Stimulated activated CD8-positive, alpha-beta memory T cell treated with anti-CD3 and anti-CD28 coated beads, Interleukin-2, amount 100 ng/mL, for 48 hours (primary cell): ENCODE measurements around the gene STIL.

Experiments used
- DNase-seq, 2 donors: peaks; one replicate each; pipeline ENCODE4 v3.0.0-alpha.2; 2020; ENCODE audit warnings: low read depth in 2 of 2

Gene STIL

GRCh38 chr1:47235241-47235681, 78.7 kb downstream of the STIL start:
- no peak for DNase-seq

DNA sequence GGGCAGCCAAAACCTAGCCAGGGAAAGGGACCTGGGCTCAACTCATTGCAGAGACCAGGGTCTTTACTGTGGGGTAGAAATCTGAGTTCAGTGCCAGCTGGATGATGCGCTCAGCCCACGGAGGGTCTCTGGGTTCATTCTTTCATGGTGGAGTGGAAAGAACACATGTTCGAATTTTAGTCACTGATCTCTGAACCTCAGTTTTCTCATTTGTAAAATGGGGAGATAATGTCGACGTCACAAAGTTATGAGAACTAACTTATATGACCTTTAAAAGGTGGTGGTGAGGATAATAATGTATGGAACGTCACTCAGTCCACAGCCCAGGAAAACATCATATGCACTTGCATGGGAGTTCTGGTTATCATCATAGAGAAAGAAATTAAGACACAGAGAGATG, 80.8 kb downstream of the STIL start:
- DNase-seq: no peak

GRCh38 chr1:47232187-47232874, 81.6 kb downstream of the STIL start, which contains the start of gene TAL1:
Gene TAL1, minus strand, starts transcription at chr1:47232225. Its CDS starts 6,337 bp downstream, at chr1:47225888.
- DNase-seq: no peak

- no peak for DNase-seq
These were observed 82.4 kb downstream of the STIL start for GRCh38 chr1:47231301-47232186.

- no peak for DNase-seq
These were observed 83.2 kb downstream of the STIL start for GRCh38 chr1:47230692-47231300.

- no peak for DNase-seq
These were observed 83.9 kb downstream of the STIL start for GRCh38 chr1:47229886-47230691.

- no peak for DNase-seq
These were observed 84.7 kb downstream of the STIL start for GRCh38 chr1:47229031-47229885.

GRCh38 chr1:47228644-47229030, 85.3 kb downstream of the STIL start:
- DNase-seq: no peak

DNA sequence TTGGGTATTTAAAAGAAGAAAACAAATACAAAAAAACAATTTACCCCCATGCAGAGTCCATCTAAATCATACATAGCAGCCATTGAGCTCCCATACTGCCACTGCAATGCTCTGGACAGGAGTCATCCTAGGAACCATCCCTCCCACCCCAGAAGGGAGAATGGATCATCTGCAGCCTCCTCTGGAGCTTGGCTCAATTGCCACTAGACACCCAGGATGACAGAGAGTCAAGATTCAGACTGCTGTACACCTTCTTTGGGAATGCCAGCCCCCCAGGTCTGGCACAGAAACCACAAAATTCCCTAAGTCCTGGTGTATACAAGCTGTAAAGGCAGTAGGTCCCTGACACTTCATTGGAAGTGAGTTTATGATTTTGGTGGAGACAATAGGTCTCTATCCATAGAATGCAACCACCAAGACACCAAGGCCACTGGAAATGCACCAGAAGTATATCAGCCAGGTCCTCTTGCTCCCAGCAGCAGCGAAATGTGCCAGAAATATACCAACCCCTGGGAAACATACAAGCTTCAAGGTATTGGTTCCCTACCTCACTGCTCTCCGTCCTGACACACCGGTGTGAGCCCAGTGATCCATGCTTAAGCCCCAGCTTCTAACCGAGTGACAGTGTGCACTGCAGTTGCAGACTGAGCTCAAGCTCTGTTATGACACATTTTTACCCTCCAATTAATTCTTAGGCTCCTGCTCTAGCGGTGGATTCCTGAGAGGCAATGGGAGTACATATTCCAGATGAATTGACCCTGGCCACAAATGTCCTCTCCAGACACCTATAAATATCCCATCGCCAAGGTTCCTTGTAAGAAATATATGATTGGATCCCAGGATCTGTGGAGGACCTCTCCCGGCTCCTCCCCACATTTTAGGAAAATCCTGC, 86.4 kb downstream of the STIL start:
- DNase-seq: no peak

DNA sequence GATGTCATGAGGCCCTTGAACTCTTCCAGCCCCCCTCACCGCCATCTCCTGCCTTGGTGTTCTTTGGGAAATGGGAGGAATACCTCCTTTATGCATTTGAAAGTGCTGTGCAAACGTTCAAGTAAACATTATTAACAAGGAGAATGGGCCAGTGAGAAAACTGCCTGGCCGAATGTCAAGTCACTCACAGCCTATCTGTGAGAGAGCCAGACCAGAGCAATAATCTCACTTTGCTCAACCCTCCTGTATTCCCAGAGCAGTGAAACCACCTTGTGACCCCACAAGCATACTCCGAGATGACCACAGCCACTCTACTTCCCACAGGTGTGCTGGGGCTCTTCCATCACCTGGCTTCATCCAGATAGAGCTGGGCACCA, 87.1 kb downstream of the STIL start:
- DNase-seq: no peak

DNA sequence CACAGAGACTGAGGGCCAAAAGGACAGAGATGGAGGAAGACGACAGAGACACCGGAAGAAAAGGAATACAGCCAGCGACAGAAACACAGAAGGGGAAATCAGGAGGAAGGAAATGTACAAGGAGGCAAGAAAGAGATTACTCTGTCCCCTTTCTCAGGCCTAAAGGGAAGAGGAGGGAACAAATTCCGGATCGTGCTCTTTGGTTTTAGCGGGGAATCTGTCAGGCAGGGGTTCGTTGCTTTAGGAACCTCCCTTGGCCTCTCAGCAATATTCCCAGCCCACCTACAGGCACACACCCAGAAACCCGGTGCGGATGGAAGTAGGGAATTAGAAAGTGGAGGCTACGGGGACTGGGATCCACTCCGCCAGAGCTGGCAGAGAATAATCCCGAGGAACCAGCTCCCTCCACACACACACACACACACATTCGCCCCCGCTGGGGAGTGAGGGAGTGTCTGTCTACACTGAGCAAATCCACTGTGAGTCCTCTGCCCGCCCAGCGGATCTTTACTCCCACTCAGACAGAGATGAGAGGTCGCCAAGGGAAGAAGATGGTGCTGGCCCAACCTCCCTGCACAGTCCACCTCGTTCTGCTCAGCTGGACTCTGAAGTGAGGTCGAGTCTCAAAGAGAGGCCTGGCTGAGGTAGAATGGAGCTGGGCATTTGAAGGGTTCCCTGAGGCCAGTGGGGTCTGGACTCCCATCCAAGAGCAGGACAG, 87.7 kb downstream of the STIL start:
- DNase-seq: no peak

DNA sequence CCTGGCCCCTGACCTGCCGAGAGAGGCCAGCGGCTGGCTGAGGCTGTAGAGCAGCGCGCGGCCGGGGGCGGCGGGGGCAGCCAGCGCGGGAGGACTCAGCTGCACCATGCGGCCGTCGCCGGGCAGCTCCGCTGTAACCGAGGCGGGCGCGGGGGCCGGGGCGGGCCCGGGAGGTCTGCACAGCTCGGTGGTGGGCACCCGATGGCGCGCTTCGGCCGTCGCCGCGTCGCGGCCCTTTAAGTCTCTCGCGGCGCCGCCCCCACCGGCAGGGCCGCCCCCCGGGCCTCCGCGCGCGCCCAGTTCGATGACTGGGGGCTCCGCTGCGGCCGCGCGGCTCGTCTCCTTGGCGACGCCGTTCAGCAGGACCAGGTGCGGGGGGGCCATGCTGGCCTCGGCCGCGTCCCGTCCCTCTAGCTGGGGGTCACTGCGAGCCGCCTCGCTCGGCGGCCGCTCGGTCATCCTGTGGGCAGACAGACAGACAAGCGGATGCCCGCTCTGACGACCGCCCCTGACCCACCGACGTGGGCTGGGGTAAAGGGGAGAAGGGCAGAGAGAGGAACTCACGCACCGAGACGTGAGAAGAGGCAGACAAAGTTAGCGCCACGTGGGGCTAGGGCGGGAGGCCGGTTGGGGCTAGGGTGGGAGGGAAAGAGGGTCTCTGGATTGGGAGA, 88.4 kb downstream of the STIL start:
- no peak for DNase-seq

DNA sequence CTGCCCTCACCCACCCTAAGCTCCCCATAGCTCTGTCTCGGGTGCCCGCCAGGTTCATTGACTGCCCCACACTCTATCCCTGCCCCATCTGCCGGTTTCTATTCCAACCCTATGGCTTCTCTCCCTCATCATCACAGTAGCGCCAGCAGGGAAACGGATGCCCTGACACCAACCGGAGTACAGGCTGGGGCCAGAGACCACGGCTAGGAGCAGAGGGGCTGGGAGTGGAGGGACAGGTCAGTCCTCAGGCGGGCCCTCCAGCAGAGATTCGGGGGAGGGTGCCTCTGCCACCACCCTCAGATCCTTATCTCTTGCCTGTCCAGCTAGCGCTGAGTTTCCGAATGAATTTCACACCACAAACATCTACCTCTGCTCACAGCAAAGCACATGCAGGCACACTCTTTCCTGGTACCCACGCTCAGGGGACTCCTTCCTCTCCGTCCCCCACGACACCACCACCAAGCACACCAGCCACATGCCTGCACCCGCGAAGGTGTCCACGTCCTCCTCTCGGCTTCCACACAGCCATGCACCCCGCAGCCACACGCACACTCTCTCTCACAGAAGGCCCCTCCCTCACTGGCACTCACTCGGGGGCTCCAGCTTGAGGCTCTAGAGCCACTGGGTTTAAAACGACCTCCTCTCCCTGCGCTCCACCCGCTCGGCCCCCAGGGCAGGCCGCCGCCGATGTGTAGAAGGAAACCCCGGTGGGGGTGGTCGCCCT, 89.1 kb downstream of the STIL start:
- no peak for DNase-seq

GRCh38 chr1:47223921-47224675, 89.8 kb downstream of the STIL start:
- DNase-seq: no peak

GRCh38 chr1:47223174-47223920, 90.6 kb downstream of the STIL start:
- no peak for DNase-seq

DNA sequence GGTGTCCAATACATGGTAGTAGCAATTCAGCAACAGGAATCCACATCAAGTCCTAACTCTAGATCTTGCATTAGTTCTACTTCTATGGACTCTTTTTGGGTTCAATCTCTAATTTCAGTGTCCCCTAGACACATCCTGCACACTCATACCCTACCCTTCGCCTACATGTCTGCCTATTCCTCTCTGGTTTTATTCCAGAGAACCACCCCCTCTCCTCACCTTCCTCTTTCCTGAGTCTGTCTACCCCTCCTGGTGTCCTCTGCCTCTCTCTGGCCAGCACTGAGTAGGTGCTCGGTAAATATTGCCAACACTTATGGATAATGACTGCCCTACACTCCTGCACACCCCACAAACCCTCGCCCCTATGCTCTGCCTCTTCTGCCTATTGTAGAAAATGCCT, 91.5 kb downstream of the STIL start:
- no peak for DNase-seq
